Heart right ventricle (tissue), 16 donors: ENCODE measurements around the gene RAB35. TPM values are rescaled to one million over a fixed set of nuclear protein-coding genes. Genes with fewer than 3 reads are reported as not detected.

Source experiments
- ATAC-seq, 8 donors: fragments of 200-7000 bp; cut with Tn5 transposase; one replicate each; pipeline ENCODE4 v1.9.1; 2020; ENCODE audit warnings: mild to moderate bottlenecking in 8 of 8, moderate library complexity in 8 of 8, moderate number of reproducible peaks in 1 of 8
- DNase-seq, 2 donors: peaks; one replicate each; pipeline ENCODE4 v3.0.0-alpha.2; 2020
- H3K27ac ChIP-seq, 10 donors: fragments of 200-600 bp; sonication (generic) in 2 of 10; one replicate each; pipeline versions ENCODE4 v1.5.0 to v1.8.0; 2020 to 2022; ENCODE audit warnings: mild to moderate bottlenecking in 3 of 10
- H3K27me3 ChIP-seq, 7 donors: fragments of 200-600 bp; one replicate each; pipeline ENCODE4 v1.8.0; 2021 to 2022; ENCODE audit warnings: mild to moderate bottlenecking in 2 of 7
- H3K36me3 ChIP-seq, 9 donors: fragments of 200-600 bp; sonication (generic) in 1 of 9; one replicate each; pipeline versions ENCODE4 v1.5.0 to v1.8.0; 2020 to 2022; ENCODE audit warnings: mild to moderate bottlenecking in 2 of 9
- H3K4me1 ChIP-seq, 9 donors: fragments of 200-600 bp; sonication (generic) in 1 of 9; one replicate each; pipeline versions ENCODE4 v1.5.0 to v1.8.0; 2020 to 2022; ENCODE audit warnings: mild to moderate bottlenecking in 4 of 9
- H3K4me3 ChIP-seq, 10 donors: fragments of 200-600 bp; sonication (generic) in 2 of 10; one replicate each; pipeline versions ENCODE4 v1.5.0 to v1.8.0; 2020 to 2022; ENCODE audit warnings: mild to moderate bottlenecking in 7 of 10, moderate library complexity in 2 of 10
- H3K9me3 ChIP-seq, 11 donors: fragments of 200-600 bp in 10 of 11; sonication (generic) in 2 of 11; one replicate each; pipeline versions ENCODE4 v1.5.0 to v1.8.0; 2013 to 2022; ENCODE audit warnings: mild to moderate bottlenecking in 2 of 11, control low read depth in 1 of 11, moderate library complexity in 1 of 11
- CTCF ChIP-seq, 9 donors: fragments of 200-600 bp; sonication (generic) in 2 of 9; IDR thresholded peaks; one replicate each; pipeline versions ENCODE4 v1.5.0 to v1.8.0; 2021 to 2022; ENCODE audit warnings: antibody characterized with exemption in 9 of 9, mild to moderate bottlenecking in 5 of 9, moderate library complexity in 1 of 9
- WGBS, 2 donors: extraction: QIAGEN DNeasy Blood & Tissue Kit; methylation state at CpG; one replicate each; pipeline ENCODE4 v1.1.7; 2013; ENCODE audit warnings: inconsistent platforms in 1 of 2; 5-methylcytosine and 5-hydroxymethylcytosine counted together
- intact Hi-C, 10 donors: fragments of 100-400 bp; cut with DNase I; formaldehyde crosslinking; loops; one replicate each; pipeline versions ENCODE4 v1.11.1 to v1.14.2; 2022
- polyA plus RNA-seq, 2 donors: library from polyadenylated mRNA; stranded (reverse); fragments of 200-250 nt; gene quantifications; one replicate each; pipeline ENCODE4 v1.2.3, GENCODE V29; 2013
- total RNA-seq, 10 donors: library from RNA; stranded (reverse); fragmentation: NEBNext Ultra II Directional in 3 of 10; extraction: Animal tissue kit (Norgen Biotek cat#: 25700) in 3 of 10; gene quantifications; one replicate each; pipeline versions ENCODE4 v1.2.1 to v1.2.4, GENCODE V29; 2021 to 2023
- donor health status: Arrhythmogenic right ventricular cardiomyopathy.
- donor health status: ischemic (EF 13 %, LVEDD 7.1; RV severe dilation, severe dysfunction).
- donor health status: healthy with polysubstance abuse.
- donor health status: DM: no; HTN: yes; CAD: no.
- donor health status: DM: no; HTN: no; CAD: no.
- donor health status: ischemic (EF 25% LVEDD 6.9; RV normal size, moderate dysfunction).
- donor health status: ischemic (EF 25% LVEDD 5.7; RV mildly dilated, moderate dysfunction).
- donor health status: healthy.
- donor health status: DM: yes; HTN: yes; CAD: no.
- donor health status: Ischemic cardiomyopathy.
- donor health status: ischemic (EF 35%, LVEDD 5.7; RV mildly dilated, moderate dysfunction).
- donor health status: nonischemic (EF 11% LVEDD 7.7; RV severe dilation, severe dysfunction).
- donor health status: DM: yes; HTN: yes; CAD: no.
- donor health status: PGD.
- donor health status: ischemic (EF 29% LVEDD 5.4; RV normal size, mild dysfunction).
- donor health status: nonischemic (EF 23%, LVEDD 6.1; RV moderate dilation, normal function).

The RAB35 gene
- total and polyA plus RNA-seq, 12 donors: 13.3 to 33.6 (median 23.9) TPM

- intact Hi-C loops: loop anchor here in 1 of 10 donors (2.0 to 10.0 kb wide), 2 partner anchors 30 to 178 kb away; partner anchors contain the start of genes RNU4-1 and RNU4-2
- TF ChIP-seq CTCF (IDR thresholded peaks at IDR 0.05): no peak
- Histone ChIP-seq H3K4me3 (peak overlapping the region; percentile 67 to 93 (median 82)), H3K36me3 (peaks cover 0 to 22% (median 0%) of the 10 kb centered on the region in 9 donors), H3K27me3 (no peaks in the 10 kb centered on the region), H3K27ac (peak overlapping the region; percentile 93 to 99 (median 96)), H3K4me1 (peaks cover 13 to 77% (median 44%) of the 10 kb centered on the region in 9 donors), H3K9me3 (no peaks in the 10 kb centered on the region)
- DNase-seq (peak; percentile 95 to 97), ATAC-seq (peak; percentile 92 to 98 (median 95))
- 0 to 1% methylated on average over 85 to 89 of the region's 91 CpGs for WGBS, 2 donors
These were observed 469 bp upstream of the RAB35 start for GRCh38 chr12:120116792-120117651.

- no peak for TF ChIP-seq CTCF (IDR thresholded peaks at IDR 0.05)
- Histone ChIP-seq H3K9me3 (no peaks in the 10 kb centered on the region), H3K27me3 (no peaks in the 10 kb centered on the region), H3K27ac (peak overlapping the region; percentile 93 to 99 (median 96)), H3K4me3 (peak overlapping the region; percentile 67 to 93 (median 82)), H3K4me1 (peaks cover 15 to 82% (median 55%) of the 10 kb centered on the region in 9 donors), H3K36me3 (peaks cover 0 to 22% (median 0%) of the 10 kb centered on the region in 9 donors)
- 13 to 16% methylated on average over 31 of the region's 31 CpGs for WGBS, 2 donors
- ATAC-seq: no peak
- intact Hi-C loops: loop anchor here in 1 of 10 donors (2.0 to 10.0 kb wide), 2 partner anchors 29 to 179 kb away; partner anchors contain the start of genes RNU4-1 and RNU4-2
- DNase-seq: no peak
These were observed 687 bp downstream of the RAB35 start for GRCh38 chr12:120115692-120116440.

GRCh38 chr12:120115066-120115465 lies 1.5 kb downstream of the RAB35 start:
- 78 to 85% methylated on average over 3 of the region's 3 CpGs for WGBS, 2 donors
- peak overlapping the region in 8 of 10 donors; percentile 67 to 93 (median 84) for H3K4me3 ChIP-seq
- intact Hi-C loops: loop anchor here in 1 of 10 donors (10.0 kb wide), 1 partner anchor 180 kb away; the partner anchor contains the start of genes RNU4-1 and RNU4-2
- peak overlapping the region in 2 of 10 donors; percentile 23 to 98 for H3K27ac ChIP-seq
- TF ChIP-seq CTCF (IDR thresholded peaks at IDR 0.05): no peak
- H3K36me3 ChIP-seq: peaks cover 0 to 22% (median 0%) of the 10 kb centered on the region in 9 donors
- no peaks in the 10 kb centered on the region for H3K9me3 ChIP-seq
- H3K27me3 ChIP-seq: no peaks in the 10 kb centered on the region
- H3K4me1 ChIP-seq: peaks cover 21 to 83% (median 63%) of the 10 kb centered on the region in 9 donors
- no peak for ATAC-seq
- DNase-seq: no peak
